NK-92 (cell line): ENCODE results near the gene MXRA5.
"Not testable (repeated sequence)": the region's sequence is repeated elsewhere in the genome, so short reads cannot be mapped to it uniquely, and the experiment has no call there.

ENCODE experiments used
- DNase-seq: peaks from one replicate; lab custom pipeline; 2025; ENCODE audit not compliant: unreplicated experiment; lab: John Stamatoyannopoulos, UW

MXRA5 gene

DNA sequence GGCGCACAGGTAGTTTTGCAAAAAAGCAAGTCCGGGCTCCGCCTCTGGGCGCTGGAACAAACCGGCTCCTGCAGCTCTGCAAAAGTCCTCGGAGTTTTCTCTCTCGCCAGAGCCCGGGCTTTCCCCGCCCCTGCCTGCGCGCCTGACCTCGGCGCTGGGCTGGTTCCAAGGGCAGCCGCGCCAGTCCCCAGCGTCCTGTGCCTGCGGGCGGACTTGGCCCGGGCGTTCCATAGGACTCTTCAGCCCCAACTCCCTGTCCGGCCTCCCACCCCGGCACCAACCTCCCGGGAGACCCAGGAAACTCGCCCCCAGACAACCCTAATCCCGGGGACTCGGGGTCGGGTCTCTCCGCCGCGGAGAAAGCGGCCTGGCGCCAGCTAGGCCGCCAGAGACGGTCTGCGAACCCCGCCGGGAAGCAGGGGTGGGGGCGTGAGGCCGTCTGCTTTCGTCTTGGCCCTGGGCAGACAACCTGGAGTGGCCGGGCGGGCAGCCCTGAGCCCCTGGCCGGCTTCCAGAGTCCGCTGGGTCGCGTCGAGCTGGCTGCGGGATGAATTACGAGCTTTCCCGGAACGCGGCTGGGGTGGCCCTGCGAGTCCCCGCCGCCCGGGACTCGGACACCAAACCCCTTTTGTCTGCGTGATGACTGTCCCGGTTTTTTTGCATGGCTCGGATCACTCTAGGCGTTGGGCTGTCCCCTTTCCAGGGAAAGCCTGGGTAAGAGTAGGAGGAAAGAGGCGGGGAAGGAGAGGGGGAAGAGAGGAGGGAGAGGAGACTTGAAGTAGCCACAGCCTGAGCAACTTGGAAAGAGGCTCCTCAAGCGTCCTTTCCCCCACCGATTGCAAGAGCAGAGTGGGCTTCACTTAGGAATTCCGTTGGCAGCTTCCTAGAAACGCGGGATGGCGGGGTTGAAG is 916 bp downstream of the MXRA5 start:
- no peak for DNase-seq

DNA sequence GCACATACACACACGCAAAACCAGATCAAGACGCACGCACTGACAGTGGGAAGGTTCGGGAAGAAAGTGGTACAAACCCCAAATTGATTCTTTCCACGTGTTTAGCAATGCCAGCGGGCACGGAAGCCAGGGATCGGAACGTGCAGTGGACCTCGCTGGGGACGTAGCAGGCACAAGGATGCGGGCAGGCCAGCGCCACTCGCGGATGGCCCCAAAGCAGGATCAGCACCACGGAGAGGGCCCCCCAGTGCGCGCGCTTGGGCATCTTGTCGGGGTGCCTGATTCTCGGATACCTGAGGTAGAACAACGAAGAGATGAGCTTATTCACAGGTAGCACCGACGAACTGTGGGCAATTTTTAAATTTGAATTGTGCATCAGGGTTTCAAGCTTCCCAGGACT is 2.9 kb downstream of the MXRA5 start:
- DNase-seq, result not testable (repeated sequence)

DNA sequence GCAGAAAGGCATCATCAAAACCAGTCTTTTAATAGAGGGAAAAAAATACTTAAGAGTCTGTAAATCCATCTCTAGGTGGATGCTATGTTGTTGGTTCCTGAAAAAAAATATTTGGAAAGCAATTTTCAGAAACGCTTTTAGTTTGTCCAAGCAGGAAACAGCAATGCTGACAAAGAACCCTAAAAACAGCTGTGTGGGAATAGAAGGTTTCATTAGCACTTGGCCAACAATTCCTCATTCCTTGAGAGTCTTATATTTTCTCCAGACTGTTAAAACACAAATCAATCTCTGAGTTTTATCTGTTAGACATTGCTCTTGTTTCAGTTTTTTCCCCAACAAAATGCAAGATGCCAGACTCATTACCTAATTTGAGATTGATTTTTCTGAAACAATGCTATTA is 6.4 kb downstream of the MXRA5 start:
- DNase-seq, result no peak

DNA sequence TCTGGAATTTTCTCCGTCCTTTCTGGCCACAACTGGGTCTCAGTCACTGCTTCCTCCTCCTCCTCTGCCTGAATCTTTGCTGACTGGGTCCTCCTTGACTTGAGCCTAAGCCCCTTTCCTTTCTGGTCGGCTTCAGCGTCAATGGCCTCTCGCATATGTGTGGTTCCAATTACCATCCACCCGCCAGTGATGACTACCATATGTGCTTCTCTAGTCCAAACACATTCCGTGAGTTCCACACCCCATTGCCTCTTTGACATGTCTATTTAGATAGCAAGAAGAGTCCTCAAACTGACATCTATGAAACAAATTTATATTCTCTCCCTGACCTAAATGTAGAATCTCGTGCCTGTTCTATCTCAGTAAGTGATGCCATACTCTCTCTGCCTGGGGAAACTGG is 19.8 kb downstream of the MXRA5 start:
- no peak for DNase-seq

DNA sequence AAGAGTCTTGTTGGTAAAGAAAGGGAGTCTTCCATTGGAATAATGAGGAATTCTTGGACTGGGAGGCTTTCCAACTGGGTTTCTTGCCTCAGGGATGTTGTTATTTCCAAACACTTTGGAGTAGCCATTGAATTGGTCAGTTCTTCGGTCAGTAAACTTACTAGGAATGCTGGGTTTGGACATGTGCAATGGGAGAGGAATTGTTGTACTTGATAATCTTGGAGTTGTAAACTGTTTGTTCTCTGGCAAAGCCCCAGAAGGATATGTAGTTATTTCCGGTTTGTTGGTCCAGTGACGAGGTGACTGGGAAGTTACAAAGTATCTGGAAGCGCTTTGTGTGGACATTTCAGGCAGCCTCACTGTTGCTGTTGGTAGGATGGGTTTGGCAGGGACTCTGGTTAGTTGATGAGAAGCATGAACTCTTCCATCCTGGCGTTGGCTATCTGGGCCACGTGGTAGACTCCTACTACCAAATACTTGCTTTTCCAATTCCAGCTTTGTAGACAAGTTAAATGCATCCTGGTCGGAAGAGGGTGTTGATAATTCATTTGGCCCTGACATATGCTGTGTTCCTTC is 25.9 kb downstream of the MXRA5 start:
- no peak for DNase-seq

DNA sequence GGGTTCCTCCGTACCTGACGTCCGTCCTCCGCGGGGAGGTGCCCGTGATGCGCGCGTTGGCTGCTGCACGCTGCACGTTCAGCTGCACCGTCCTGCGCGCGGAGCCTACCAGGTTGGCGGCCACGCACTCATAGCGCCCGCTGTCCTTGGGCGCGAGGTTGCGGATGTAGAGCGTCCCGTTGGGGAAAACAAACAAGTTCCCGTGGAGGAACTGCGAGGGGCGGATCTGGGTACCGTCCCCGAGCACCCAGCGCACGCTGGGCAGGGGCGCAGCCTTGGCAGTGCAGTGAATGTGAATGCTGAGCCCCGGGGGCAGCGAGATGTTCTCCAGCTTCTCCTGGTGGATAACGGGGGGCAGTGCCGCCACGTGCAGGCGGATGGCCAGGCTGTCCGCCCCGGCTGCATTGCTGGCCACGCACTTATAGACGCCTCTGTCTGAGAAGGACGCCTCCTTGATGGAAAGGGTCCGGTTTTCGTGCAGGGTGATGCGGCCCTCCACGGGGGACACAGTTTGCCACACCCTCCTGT is 29.2 kb downstream of the MXRA5 start:
- DNase-seq, result no peak

DNA sequence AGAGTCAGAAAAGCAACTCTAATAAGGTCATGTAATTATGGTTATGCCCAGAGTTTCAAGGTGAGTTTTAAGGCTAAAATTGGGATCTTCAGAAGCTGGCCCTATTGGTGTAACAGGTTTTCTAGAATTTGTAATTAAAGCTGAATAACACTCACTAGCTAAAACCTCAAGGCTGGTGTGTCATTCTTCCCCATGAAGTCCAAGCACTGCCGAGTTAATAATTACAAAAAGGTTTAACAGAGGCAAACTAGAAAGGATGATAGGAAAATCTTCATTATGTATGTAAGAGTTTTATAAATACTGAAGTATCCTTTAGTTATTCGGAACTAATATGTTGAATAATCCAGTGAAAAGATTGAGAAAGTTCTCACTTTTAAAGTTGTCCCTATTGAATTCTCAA is 34.3 kb downstream of the MXRA5 start:
- DNase-seq, result no peak

DNA sequence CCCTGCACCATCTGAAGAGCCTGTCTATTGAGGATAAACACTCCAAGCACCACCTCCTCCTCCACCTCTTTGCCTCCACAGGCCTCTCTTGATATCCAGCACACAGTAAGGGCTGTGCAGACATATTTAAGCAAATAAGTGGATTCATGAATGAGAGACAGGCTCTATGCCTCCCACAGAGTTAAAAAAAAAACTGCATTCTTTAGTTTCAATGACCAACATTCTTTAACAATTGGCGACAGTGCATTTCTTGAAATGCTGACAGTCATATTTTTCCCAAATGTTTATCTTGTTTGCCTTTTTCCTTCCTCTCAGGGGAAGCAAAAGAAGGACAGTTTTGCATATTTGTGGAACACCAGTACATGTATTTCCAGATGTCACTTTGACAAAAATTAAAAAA is 38.6 kb downstream of the MXRA5 start:
- DNase-seq, result no peak

DNA sequence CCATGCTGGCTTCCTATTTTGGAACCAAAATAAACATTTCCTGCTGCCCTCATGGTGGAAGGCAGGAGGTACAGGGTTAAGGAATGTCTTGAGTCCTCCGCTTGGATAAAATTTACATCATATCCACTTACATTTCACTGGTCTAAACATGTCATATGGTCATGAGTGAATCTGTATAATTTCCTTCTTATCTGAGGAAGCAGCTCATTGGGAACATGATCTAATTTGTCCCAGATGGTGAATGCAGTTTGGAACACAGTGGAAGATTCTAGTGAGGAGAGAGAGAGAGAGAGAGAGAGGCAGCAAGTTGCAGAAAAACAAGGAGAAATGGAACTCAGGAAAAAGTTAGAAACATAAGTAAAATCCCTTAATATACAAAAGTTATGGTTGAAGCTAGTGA is 46.8 kb downstream of the MXRA5 start:
- DNase-seq, result no peak

DNA sequence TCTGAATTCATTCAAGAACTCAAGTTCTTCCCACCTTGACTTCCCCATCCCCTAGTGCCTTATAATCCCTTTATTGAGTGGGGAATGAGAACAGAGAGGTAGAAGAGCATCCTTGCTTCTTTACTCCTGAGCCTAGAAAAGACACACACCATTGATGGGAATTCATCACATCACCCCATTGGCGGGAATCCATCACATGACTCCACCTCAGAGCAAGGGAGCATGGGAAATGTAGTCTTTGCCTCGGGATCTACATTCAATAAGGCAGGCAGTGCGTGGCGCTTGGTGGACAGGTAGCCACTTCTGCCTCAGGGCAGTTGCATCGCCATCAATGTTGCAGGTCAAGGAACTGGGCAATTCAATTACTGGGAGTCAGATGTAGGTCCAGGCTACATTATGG is 50.7 kb downstream of the MXRA5 start:
- DNase-seq, result no peak

DNA sequence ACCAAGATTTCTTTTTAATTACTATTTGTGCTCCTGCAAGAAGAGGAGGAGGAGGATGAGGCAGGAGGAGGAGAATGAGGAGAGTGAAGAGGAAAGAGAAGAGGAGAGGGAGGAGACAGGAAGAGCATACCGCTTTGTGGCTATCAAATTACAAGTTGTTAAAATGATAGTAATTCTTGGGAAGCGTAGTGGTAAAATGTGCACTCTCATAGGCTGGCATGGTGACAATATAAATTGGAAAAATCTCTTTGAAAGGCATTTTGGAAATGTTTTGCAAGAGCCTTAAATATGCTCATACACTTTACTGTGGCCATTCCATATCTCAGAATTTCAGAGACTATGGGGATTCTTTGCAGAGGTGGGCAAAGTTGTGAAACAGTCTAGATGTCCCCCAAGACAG is 53.2 kb downstream of the MXRA5 start:
- DNase-seq, result no peak

DNA sequence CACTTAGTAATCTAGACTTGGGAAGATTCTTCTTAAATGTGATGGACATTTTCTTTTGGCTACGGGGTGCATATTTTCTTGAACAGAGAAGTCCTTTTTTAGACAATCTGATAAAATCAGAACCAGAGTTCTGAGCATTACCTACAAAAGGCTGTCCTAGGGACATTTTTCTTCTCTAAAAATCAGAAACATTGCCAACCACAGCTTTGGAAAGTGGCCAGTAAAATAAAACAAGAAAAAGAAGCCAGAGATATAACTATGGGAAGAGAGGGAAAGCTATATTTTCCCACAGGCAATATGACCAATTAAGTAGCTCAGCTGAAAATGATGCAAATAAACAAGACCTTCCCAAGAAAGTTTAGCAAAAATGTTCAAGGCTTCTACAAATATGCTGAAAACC is 55.9 kb downstream of the MXRA5 start:
- no peak for DNase-seq

DNA sequence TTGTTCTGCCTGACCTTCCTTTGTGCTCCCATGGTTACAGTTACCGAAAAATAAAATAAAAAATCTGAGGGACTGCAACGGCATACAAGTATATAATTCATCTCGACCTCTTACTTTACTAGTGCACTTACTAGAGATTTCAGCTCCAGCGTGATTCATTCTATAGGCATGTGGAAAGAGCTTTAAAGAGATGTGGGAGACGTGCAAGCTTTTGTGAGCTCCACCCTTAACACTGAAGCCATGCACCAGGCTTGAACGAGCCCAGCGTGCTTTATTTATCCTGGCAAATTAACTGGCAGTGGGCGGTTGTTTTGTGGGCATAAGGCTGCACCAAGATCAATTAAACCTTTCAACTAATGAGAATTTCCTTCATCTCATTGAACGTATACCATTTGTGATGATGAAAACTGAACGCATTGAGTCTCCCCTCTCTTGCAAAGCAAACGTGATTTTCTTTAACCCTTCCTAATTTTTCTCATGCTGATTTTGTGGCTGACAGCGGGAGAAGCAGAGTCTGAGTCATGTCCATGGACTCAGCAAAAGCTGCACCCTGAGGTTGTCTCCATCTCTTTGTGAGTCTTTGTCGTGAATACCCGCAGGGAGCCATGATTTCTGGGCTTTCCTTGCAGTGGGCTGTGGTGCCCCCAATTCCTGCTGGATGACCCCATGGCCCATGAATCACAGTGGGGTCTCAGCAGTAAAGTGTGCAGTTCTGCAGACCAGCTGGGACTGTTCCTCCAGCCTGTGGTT is 60.1 kb downstream of the MXRA5 start:
- no peak for DNase-seq

DNA sequence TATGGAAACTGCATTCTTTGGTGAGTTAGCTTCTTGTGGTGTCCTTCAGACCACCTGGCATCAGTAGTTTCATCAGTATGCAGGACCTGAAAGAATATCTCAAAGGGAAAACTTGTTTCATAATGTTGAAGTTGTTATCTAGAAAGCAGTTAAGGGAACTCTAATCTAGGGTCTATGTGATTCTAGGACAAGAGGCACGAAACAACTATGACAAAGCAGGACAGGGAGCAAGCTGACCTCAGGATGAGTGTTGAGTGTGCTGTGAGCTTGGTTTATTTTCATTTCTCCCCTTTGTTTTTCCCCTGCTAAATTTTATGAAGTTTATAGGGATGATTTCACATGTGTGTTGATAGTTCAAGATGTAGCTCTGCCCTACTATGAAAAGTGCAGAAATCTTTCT is 65.7 kb downstream of the MXRA5 start:
- no peak for DNase-seq

DNA sequence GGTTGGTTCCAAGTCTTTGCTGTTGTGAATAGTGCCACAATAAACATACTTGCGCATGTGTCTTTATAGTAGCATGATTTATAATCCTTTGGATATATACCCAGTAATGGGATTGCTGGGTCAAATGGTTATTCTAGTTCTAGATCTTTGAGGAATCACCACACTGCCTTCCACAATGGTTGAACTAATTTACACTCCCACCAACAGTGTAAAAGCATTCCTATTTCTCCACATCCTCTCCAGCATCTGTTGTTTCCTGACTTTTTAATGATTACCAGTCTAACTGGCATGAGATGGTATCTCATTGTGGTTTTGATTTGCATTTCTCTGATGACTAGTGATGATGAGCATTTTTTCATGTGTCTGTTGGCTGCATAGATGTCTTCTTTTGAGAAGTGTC is 72.8 kb downstream of the MXRA5 start:
- DNase-seq, result not testable (repeated sequence)

DNA sequence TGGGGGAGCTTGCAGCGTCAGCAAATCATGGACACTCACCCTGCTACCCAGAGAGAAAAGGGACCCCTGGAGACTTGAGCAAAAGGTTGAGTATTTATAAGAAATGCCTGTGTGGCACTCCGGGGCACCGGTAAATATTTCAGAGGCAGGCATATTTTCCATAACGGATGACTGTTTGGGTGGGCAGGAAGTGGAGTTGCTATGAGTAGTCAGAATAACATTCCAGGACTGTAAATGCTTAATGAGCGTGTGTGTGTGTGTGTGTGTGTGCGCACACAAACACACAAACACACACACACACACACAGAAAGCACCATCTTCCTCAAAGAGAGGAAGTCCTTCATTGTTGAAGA is 74.6 kb downstream of the MXRA5 start:
- DNase-seq, result no peak

DNA sequence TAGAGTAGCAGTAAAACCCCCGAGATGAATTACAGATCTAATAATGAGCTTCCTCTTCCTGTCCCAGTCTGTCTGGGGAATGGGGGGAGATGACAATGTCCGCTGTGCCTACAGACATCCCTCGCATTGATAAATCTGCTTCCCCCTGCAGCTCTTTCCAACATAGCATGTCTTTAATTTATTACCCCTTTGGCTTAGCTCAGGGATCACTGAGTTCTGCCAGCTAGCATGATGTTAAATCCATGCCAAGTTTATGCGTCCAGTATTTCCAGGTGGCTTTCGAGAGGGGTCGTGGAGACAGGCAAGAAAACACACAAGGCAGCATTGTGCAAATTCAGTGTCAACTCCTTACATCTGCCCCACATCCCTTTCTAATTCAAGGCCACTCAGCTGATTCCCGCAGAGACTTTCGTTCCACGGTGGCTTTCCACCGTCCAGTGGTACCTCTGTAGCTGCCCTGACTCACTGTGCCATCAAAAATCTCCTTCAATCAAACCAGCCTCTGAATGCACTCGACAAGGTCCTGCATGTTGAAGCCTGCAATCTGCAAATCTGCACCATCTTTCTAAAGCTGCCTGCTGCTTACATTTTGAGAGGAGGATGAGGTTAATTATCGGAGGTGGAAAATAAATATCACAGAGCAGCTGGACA is 75.1 kb downstream of the MXRA5 start:
- no peak for DNase-seq

DNA sequence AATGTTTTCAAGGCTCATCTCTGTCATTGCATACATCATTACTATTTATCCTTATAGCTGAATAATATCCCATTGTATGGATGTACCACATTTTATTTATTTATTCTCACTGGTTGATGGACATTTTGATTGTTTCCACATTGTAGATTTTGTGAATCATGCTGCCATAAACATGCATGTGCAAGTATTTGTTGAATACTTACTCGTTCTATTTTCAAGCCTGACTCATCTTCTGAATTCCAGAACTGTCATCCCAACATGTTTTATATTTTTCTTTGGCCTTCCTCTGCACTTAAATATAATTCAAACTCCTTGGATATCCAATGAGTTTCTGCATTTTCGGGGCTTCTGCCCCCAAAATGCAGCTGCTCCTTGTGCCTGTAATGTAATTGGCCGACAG is 77.6 kb downstream of the MXRA5 start:
- DNase-seq, result no peak

DNA sequence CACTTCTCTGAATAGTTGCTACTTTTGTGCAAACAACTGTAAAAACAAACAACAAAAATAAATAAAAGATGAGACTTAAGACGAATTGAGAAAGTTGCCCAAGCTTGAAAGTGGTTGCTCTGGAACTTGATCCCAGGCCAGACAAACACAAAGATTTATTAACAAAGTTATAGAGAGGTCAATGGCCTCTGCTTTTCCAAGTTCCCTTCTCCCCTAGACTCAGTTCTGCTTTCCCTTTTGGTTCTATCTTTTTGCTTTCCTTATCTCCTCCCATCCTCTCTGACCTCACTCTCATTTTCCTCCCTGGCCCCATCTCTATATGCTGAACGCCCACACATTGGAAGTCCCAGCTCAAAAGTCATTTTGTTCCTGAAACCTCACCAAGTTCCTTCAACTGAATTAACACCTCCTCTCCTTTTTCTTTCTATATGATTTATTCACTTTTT is 82.7 kb downstream of the MXRA5 start:
- no peak for DNase-seq

DNA sequence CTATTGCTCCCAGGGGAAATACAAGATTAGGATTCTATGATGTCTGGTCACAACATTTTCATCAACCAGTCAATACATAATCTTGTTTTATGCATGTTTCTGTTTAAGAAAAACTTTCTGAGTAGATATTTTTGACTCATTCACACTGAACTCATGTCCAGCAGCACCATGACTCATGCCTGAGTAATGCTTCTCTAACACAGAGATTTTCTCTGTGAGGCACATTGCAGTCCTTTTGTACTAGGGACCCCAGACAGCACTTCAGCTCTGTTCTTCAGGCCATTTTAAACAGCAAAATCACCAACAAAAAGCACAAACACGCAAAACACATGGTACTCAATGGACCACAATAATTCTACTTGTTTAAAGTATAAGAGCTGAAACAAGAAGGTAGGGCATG is 83.6 kb downstream of the MXRA5 start:
- DNase-seq, result no peak
